Keratinocyte (primary cell): ENCODE measurements around the gene IL1RL2. TPM values are rescaled to one million over a fixed set of nuclear protein-coding genes. Genes with fewer than 3 reads are reported as not detected.

Experiments
- DNase-seq: peaks from one replicate; pipeline ENCODE4 v3.0.0-alpha.2; 2011; ENCODE audit warnings: low read depth, missing footprints, low spot score
- FAIRE-seq: peaks from 2 replicates; lab custom pipeline; 2011; peaks lifted over from hg19 to GRCh38; lab: Jason Lieb, UNC
- H2AFZ ChIP-seq: 2 replicates; pipeline ENCODE4 v1.6.0; 2012; ENCODE audit warnings: low read length, control low read depth, inconsistent platforms; ENCODE audit not compliant: control insufficient read depth
- H3K27ac ChIP-seq: 2 replicates; pipeline ENCODE4 v1.5.1; 2011; ENCODE audit warnings: low read length; ENCODE audit not compliant: control insufficient read depth, insufficient read depth
- H3K27me3 ChIP-seq: 3 replicates; pipeline ENCODE4 v1.6.0; 2011; ENCODE audit warnings: low read length; ENCODE audit not compliant: control insufficient read depth, insufficient read depth; ENCODE audit errors: extremely low read depth
- H3K36me3 ChIP-seq, 2 experiments: 2 replicates in 1 of 2; 3 replicates in 1 of 2; pipeline ENCODE4 v1.5.1; 2011; ENCODE audit warnings: low read length in 2 of 2, mild to moderate bottlenecking in 1 of 2; ENCODE audit not compliant: control insufficient read depth in 2 of 2, insufficient read depth in 2 of 2; ENCODE audit errors: extremely low read depth in 1 of 2
- H3K4me1 ChIP-seq: 3 replicates; pipeline ENCODE4 v1.5.1; 2011; ENCODE audit warnings: low read length; ENCODE audit not compliant: control insufficient read depth, insufficient read depth; ENCODE audit errors: extremely low read depth
- H3K4me2 ChIP-seq: 3 replicates; pipeline ENCODE4 v1.6.0; 2011; ENCODE audit warnings: low read depth, low read length; ENCODE audit not compliant: control insufficient read depth, insufficient read depth; ENCODE audit errors: extremely low read depth
- H3K4me3 ChIP-seq, 3 experiments: fragments of 200-600 bp in 1 of 3; sonication (generic) in 1 of 3; 2 replicates in 2 of 3; 3 replicates in 1 of 3; pipeline ENCODE4 v1.5.1; 2011 to 2016; ENCODE audit warnings: low read length in 3 of 3, mild to moderate bottlenecking in 3 of 3, control low read depth in 2 of 3, inconsistent platforms in 1 of 3, low read depth in 1 of 3, mixed read lengths in 1 of 3, mixed run types in 1 of 3, moderate library complexity in 1 of 3; ENCODE audit not compliant: control insufficient read depth in 2 of 3, insufficient read depth in 2 of 3; ENCODE audit errors: extremely low read depth in 1 of 3
- H3K79me2 ChIP-seq: 2 replicates; pipeline ENCODE4 v1.6.0; 2012; ENCODE audit warnings: low read length; ENCODE audit not compliant: control insufficient read depth, insufficient read depth
- H3K9ac ChIP-seq: 3 replicates; pipeline ENCODE4 v1.6.0; 2011; ENCODE audit warnings: low read length; ENCODE audit not compliant: control insufficient read depth, insufficient read depth; ENCODE audit errors: extremely low read depth
- H3K9me1 ChIP-seq: 3 replicates; pipeline ENCODE4 v1.6.0; 2011; ENCODE audit warnings: low read length; ENCODE audit not compliant: control insufficient read depth, insufficient read depth; ENCODE audit errors: extremely low read depth
- H3K9me3 ChIP-seq: 2 replicates; pipeline ENCODE4 v1.5.1; 2012; ENCODE audit warnings: low read depth, low read length; ENCODE audit not compliant: control insufficient read depth
- H4K20me1 ChIP-seq: 3 replicates; pipeline ENCODE4 v1.6.0; 2011; ENCODE audit warnings: low read length; ENCODE audit not compliant: control insufficient read depth, insufficient read depth; ENCODE audit errors: extremely low read depth
- CTCF ChIP-seq, 3 experiments: IDR thresholded peaks in 1 of 3; conservative IDR thresholded peaks in 1 of 3; optimal IDR thresholded peaks in 1 of 3; 2 replicates in 2 of 3; 3 replicates in 1 of 3; pipeline versions ENCODE3 to v1.5.1; 2011; ENCODE audit warnings: low read length in 3 of 3, mild to moderate bottlenecking in 3 of 3, moderate library complexity in 2 of 3, control low read depth in 1 of 3, inconsistent platforms in 1 of 3; ENCODE audit not compliant: insufficient read depth in 2 of 3; ENCODE audit errors: extremely low read depth in 1 of 3
- EZH2 ChIP-seq: IDR thresholded peaks from one replicate; pipeline ENCODE4 v1.6.1; 2012; ENCODE audit warnings: inconsistent platforms, mild to moderate bottlenecking, low read length, moderate library complexity
- dilution Hi-C: fragments of 300-500 bp; cut with MboI; formaldehyde crosslinking; loops from one replicate; pipeline ENCODE4 v1.7.0; 2020; ENCODE audit warnings: low sequenced_read_pairs; ENCODE audit not compliant: extremely low pct_ligation_motif_present
- polyA plus RNA-seq, 5 experiments: library from polyadenylated mRNA; depleted of rRNA in 3 of 5; stranded (reverse) in 3 of 5; stranded (forward) in 1 of 5; unstranded in 1 of 5; fragments of >200 nt; gene quantifications; 1 replicate in 1 of 5; 2 replicates in 3 of 5; 3 replicates in 1 of 5; pipeline versions ENCODE4 v1.2.1 to v1.2.3, GENCODE V29; 2011 to 2012; ENCODE audit warnings: missing spikeins in 2 of 5, low read depth in 1 of 5, low replicate concordance in 1 of 5

IL1RL2 gene
- polyA plus RNA-seq, 1 donor (not counting 4 experiments of a cell fraction or from before 2014, with no cell fraction given) = 1.5 TPM

- peaks cover 18% of the 10 kb centered on the region for H3K4me1 ChIP-seq
- H3K9me1 ChIP-seq = no peaks in the 10 kb centered on the region
- no peaks in the 10 kb centered on the region for H3K27me3 ChIP-seq
- H3K9ac ChIP-seq = no peak overlapping the region
- H3K36me3 ChIP-seq = no peaks in the 10 kb centered on the region
- H4K20me1 ChIP-seq = no peaks in the 10 kb centered on the region
- H3K79me2 ChIP-seq = no peaks in the 10 kb centered on the region
- DNase-seq (no peak), FAIRE-seq (peak; percentile 39)
- no peak overlapping the region for H3K4me3 ChIP-seq
- dilution Hi-C loops = no loop called here
- peak overlapping the region; percentile 14 for H3K4me2 ChIP-seq
- H3K27ac ChIP-seq = no peak overlapping the region
- TF ChIP-seq CTCF (optimal IDR thresholded peaks at IDR 0.05 in 1 of 3, IDR thresholded peaks at IDR 0.05 in 1 of 3, conservative IDR thresholded peaks at IDR 0.05 in 1 of 3; ENCODE audit: extremely low read depth in 1 of 3, insufficient read depth in 2 of 3, low read length in 3 of 3) = no peak
- no peak for TF ChIP-seq EZH2
- no peak overlapping the region for H2AFZ ChIP-seq
- H3K9me3 ChIP-seq = no peaks in the 10 kb centered on the region
Measured at GRCh38 chr2:102253140-102253752, 66.4 kb downstream of the IL1RL2 start.

GRCh38 chr2:102253753-102254150, 66.9 kb downstream of the IL1RL2 start:
- dilution Hi-C loops = no loop called here
- H4K20me1 ChIP-seq = no peaks in the 10 kb centered on the region
- H3K4me2 ChIP-seq = no peak overlapping the region
- H3K27ac ChIP-seq = no peak overlapping the region
- H2AFZ ChIP-seq = no peak overlapping the region
- no peaks in the 10 kb centered on the region for H3K27me3 ChIP-seq
- no peaks in the 10 kb centered on the region for H3K36me3 ChIP-seq
- H3K4me3 ChIP-seq = no peak overlapping the region
- H3K4me1 ChIP-seq = peaks cover 22% of the 10 kb centered on the region
- H3K9ac ChIP-seq = no peak overlapping the region
- no peaks in the 10 kb centered on the region for H3K79me2 ChIP-seq
- no peaks in the 10 kb centered on the region for H3K9me1 ChIP-seq
- TF ChIP-seq EZH2 (no peak), CTCF (optimal IDR thresholded peaks at IDR 0.05 in 1 of 3, IDR thresholded peaks at IDR 0.05 in 1 of 3, conservative IDR thresholded peaks at IDR 0.05 in 1 of 3; ENCODE audit: extremely low read depth in 1 of 3, insufficient read depth in 2 of 3, low read length in 3 of 3) (no peak)
- no peaks in the 10 kb centered on the region for H3K9me3 ChIP-seq
- FAIRE-seq (no peak), DNase-seq (no peak)
